Measurements from ENCODE around the gene PCYT2. TPM values are rescaled to one million over a fixed set of nuclear protein-coding genes. Genes with fewer than 3 reads are reported as not detected.
A peak's percentile ranks its signal among the peaks of the same experiment; 100 is the strongest.

PCYT2 gene
- total RNA-seq (34.2 and 34.9 TPM in 2 replicates), polyA plus RNA-seq (33.4 and 38.7 TPM in 2 replicates), polyA minus RNA-seq (21.9 and 29.8 TPM in 2 replicates)
- 22.9 TPM for total RNA-seq (2013)

DNA sequence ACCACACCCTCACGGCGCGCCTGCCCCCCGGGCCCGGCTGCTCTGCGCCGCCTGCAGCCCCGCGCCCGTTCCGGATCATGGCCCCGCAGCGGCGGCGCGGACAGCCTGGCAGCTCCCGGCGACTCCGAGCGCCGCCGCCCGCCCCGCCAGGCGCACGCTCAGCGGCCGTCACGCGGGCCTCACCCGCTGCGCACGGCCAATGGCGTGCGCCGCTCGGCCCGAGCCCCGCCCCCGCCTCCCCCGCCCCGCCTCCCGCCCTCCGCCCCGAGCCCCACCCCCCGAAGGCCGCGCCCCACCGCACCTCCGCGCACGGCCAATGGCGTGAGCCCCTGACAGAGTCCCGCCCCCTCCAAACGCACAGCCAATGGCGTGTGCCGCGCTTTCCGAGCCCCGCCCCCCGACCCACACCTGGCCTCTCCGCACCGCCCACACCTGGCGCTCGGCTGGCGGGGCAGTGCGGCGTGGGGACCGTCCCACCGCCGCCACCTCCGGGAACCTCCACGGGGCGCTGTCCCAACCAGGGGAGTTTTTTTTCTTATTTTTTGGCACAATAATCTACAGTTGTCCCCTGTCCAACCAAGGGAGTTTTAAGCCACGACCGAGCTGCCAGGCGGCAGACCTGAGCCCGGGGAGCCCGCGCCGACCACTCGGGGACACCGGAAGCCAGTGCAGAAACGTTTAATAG, at the start of gene PCYT2:
PCYT2 (minus strand) TSS at position 123 of the 685 bp plus-strand sequence; CDS start at position 79, 44 bp downstream.
- Mint-ChIP-seq H3K4me1 (peaks cover 15% of the 10 kb centered on the region), H3K4me3 (peak within 1 kb of the TSS; percentile 86), H3K9me3 (ENCODE audit: insufficient read depth) (no peaks in the 10 kb centered on the region), H3K27ac (peak within 1 kb of the TSS; percentile 63), H3K27me3 (no peaks in the 10 kb centered on the region)
- WGBS (ENCODE audit: insufficient coverage): 6% methylated on average over 55 of the region's 84 CpGs
- peaks cover 61% of the 10 kb centered on the region for H4K20me1 ChIP-seq (ENCODE audit: control insufficient read depth, insufficient read depth, low read length, poor library complexity, severe bottlenecking)
- POLR2A ChIA-PET: interaction anchor here (0.6 kb wide), 1 partner anchor 67 kb away, joined by 3 read pairs; no protein-coding TSS in a partner anchor
- peak within 1 kb of the TSS; percentile 73 for H3K9ac ChIP-seq (ENCODE audit: low read length)
- intact Hi-C loops (cut with micrococcal nuclease): loop anchor here (1.0 to 2.0 kb wide), 4 partner anchors 15 to 112 kb away; partner anchors contain the start of genes ALYREF, ANAPC11, LRRC45 and MAFG
- CTCF ChIA-PET: interaction anchor here (0.6 kb wide), 1 partner anchor 790 kb away, joined by 3 read pairs; no protein-coding TSS in a partner anchor
- peaks cover 0 to 3% (median 0%) of the 10 kb centered on the region in 3 donors for H3K9me3 ChIP-seq (ENCODE audit: control extremely low read depth in 1 of 3, control insufficient read depth in 2 of 3, insufficient read depth in 1 of 3, low read length in 2 of 3)
- H3K27me3 ChIP-seq (replicated peaks in 1 of 4; ENCODE audit: control extremely low read depth in 1 of 4, control insufficient read depth in 3 of 4, insufficient read depth in 4 of 4, low read length in 3 of 4): no peaks in the 10 kb centered on the region
- DNase-seq (peak; percentile 94), ATAC-seq (ENCODE audit: low read depth) (peak; percentile 95)
- TF ChIP-seq, protein P1, sequence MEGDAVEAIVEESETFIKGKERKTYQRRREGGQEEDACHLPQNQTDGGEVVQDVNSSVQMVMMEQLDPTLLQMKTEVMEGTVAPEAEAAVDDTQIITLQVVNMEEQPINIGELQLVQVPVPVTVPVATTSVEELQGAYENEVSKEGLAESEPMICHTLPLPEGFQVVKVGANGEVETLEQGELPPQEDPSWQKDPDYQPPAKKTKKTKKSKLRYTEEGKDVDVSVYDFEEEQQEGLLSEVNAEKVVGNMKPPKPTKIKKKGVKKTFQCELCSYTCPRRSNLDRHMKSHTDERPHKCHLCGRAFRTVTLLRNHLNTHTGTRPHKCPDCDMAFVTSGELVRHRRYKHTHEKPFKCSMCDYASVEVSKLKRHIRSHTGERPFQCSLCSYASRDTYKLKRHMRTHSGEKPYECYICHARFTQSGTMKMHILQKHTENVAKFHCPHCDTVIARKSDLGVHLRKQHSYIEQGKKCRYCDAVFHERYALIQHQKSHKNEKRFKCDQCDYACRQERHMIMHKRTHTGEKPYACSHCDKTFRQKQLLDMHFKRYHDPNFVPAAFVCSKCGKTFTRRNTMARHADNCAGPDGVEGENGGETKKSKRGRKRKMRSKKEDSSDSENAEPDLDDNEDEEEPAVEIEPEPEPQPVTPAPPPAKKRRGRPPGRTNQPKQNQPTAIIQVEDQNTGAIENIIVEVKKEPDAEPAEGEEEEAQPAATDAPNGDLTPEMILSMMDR (IDR thresholded peaks at IDR 0.05): no peak
- no peak for TF ChIP-seq EZH2 (IDR thresholded peaks at IDR 0.05; ENCODE audit: borderline replicate concordance, insufficient read depth, low read depth, low read length, poor library complexity, severe bottlenecking)
- H3K4me3 ChIP-seq (ENCODE audit: control extremely low read depth in 1 of 5, extremely low read depth in 1 of 5, insufficient read depth in 1 of 5, low read depth in 2 of 5, low read length in 4 of 5): peak within 1 kb of the TSS; percentile 43 to 75 (median 65)
- peak within 1 kb of the TSS in 1 of 2 donors; percentile 59 for H3K27ac ChIP-seq (ENCODE audit: low read length in 2 of 2)
- H2AFZ ChIP-seq (ENCODE audit: insufficient read depth, low read depth, low read length, poor library complexity, severe bottlenecking): peak within 1 kb of the TSS; percentile 74
- H3K4me1 ChIP-seq (ENCODE audit: control insufficient read depth in 2 of 2, insufficient read depth in 2 of 2, low read length in 2 of 2): peaks cover 10 to 19% of the 10 kb centered on the region in 2 donors
- peaks cover 0 to 41% of the 10 kb centered on the region in 2 experiments for H3K36me3 ChIP-seq (replicated peaks in 1 of 2; ENCODE audit: control extremely low read depth in 1 of 2, control insufficient read depth in 1 of 2, extremely low read depth in 1 of 2, insufficient read depth in 2 of 2, low read length in 1 of 2)
- peak within 1 kb of the TSS; percentile 99 for H3K4me2 ChIP-seq (replicated peaks; ENCODE audit: low read depth, low read length, poor library complexity, severe bottlenecking)
- peaks cover 41% of the 10 kb centered on the region for H3K79me2 ChIP-seq (ENCODE audit: control insufficient read depth, insufficient read depth, low read length)
